ENCODE measurements around the gene PROSER2.

PROSER2 gene

DNA sequence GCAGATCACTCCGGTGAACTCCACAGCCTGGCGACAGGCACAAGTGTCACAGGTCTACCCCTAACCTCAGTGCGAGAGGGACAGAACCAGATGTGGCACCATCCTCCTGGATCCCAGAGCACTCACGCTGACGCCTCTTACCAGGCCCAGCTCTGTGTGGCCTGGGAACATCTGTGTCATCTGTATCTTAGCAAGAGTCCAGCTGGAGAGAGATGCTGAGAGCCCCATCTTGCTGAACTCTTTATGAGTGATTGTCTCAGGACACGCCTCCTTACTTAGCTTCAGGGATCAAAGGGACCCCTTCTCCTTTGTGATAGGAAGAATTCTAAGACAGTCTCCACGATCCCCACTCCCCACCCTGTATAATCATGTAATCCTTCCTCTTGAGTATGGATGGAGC lies 10.0 kb upstream of the PROSER2 start:
- Histone ChIP-seq H3K79me2 (ENCODE audit: low read length) (no peaks in the 10 kb centered on the region), H3K27ac (ENCODE audit: low read length) (no peak overlapping the region), H3K4me2 (ENCODE audit: low read depth, low read length) (no peak overlapping the region), H3K27me3 (replicated peaks; ENCODE audit: insufficient read depth, low read length) (no peaks in the 10 kb centered on the region), H3K4me3 (ENCODE audit: low read length) (no peak overlapping the region), H3F3A (ENCODE audit: insufficient read depth, low read length) (no peaks in the 10 kb centered on the region), H4K20me1 (ENCODE audit: insufficient read depth, low read length) (no peaks in the 10 kb centered on the region), H3K4me1 (ENCODE audit: low read length) (no peaks in the 10 kb centered on the region), H3K9me2 (replicated peaks; ENCODE audit: insufficient read depth, low read length) (no peaks in the 10 kb centered on the region), H2AFZ (ENCODE audit: low read length) (no peak overlapping the region), H3K36me3 (replicated peaks; ENCODE audit: insufficient read depth, low read length) (no peaks in the 10 kb centered on the region), H3K9ac (ENCODE audit: low read length) (no peak overlapping the region), H3K9me3 (replicated peaks; ENCODE audit: insufficient read depth, low read length) (no peaks in the 10 kb centered on the region)
- DNase-seq = no peak
- TF ChIP-seq EZH2phosphoT487 (IDR thresholded peaks at IDR 0.05; ENCODE audit: low read length) (no peak), EZH2 (optimal IDR thresholded peaks at IDR 0.05; ENCODE audit: low read depth, low read length) (no peak)
- TF ChIP-seq, protein P1, sequence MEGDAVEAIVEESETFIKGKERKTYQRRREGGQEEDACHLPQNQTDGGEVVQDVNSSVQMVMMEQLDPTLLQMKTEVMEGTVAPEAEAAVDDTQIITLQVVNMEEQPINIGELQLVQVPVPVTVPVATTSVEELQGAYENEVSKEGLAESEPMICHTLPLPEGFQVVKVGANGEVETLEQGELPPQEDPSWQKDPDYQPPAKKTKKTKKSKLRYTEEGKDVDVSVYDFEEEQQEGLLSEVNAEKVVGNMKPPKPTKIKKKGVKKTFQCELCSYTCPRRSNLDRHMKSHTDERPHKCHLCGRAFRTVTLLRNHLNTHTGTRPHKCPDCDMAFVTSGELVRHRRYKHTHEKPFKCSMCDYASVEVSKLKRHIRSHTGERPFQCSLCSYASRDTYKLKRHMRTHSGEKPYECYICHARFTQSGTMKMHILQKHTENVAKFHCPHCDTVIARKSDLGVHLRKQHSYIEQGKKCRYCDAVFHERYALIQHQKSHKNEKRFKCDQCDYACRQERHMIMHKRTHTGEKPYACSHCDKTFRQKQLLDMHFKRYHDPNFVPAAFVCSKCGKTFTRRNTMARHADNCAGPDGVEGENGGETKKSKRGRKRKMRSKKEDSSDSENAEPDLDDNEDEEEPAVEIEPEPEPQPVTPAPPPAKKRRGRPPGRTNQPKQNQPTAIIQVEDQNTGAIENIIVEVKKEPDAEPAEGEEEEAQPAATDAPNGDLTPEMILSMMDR (IDR thresholded peaks at IDR 0.05; ENCODE audit: low read length) = no peak

DNA sequence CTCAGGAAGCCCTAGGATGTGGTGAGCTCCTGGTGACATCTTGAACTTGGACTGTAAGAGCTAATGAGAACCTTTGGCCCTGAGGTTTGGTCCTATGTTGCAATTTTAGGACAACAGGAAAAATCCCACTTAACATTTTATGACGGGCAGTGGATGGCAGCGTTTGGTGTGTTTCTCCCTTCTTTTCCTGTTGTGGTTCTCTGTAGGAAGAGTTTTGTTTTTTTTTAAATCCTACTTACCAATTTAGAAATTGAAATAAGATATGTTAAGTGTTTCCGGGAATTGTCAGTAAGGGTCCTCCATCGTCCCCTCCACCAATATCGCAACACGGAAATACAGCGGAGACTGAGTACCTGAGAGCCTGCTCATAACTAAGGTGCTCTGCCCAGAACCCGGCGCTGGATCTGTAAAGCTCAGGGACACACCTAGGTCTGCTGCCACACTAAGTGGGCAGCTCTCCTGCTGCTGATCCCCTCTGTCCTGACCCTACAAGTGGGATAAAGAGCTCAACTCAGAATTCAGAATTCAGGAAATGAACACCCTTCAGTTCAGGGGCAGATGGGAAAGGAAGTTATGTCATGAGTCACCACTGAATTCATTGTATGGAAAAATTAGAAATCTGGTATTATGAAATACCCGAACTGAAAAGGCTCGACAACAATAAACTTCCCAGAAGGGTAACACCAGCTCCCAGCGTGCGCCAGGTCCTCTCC lies 9.1 kb upstream of the PROSER2 start:
- no peak for DNase-seq
- no peaks in the 10 kb centered on the region for H3K27me3 ChIP-seq (replicated peaks; ENCODE audit: insufficient read depth, low read length)
- no peaks in the 10 kb centered on the region for H3K79me2 ChIP-seq (ENCODE audit: low read length)
- no peaks in the 10 kb centered on the region for H4K20me1 ChIP-seq (ENCODE audit: insufficient read depth, low read length)
- H3K4me3 ChIP-seq (ENCODE audit: low read length) = no peak overlapping the region
- no peaks in the 10 kb centered on the region for H3K36me3 ChIP-seq (replicated peaks; ENCODE audit: insufficient read depth, low read length)
- no peak overlapping the region for H2AFZ ChIP-seq (ENCODE audit: low read length)
- no peak overlapping the region for H3K9ac ChIP-seq (ENCODE audit: low read length)
- no peaks in the 10 kb centered on the region for H3K9me2 ChIP-seq (replicated peaks; ENCODE audit: insufficient read depth, low read length)
- no peaks in the 10 kb centered on the region for H3K9me3 ChIP-seq (replicated peaks; ENCODE audit: insufficient read depth, low read length)
- no peaks in the 10 kb centered on the region for H3K4me1 ChIP-seq (ENCODE audit: low read length)
- no peak overlapping the region for H3K27ac ChIP-seq (ENCODE audit: low read length)
- no peaks in the 10 kb centered on the region for H3F3A ChIP-seq (ENCODE audit: insufficient read depth, low read length)
- TF ChIP-seq EZH2phosphoT487 (IDR thresholded peaks at IDR 0.05; ENCODE audit: low read length) = no peak
- no peak for TF ChIP-seq EZH2 (optimal IDR thresholded peaks at IDR 0.05; ENCODE audit: low read depth, low read length)
- TF ChIP-seq, protein P1 (IDR thresholded peaks at IDR 0.05; ENCODE audit: low read length) = no peak
- no peak overlapping the region for H3K4me2 ChIP-seq (ENCODE audit: low read depth, low read length)

DNA sequence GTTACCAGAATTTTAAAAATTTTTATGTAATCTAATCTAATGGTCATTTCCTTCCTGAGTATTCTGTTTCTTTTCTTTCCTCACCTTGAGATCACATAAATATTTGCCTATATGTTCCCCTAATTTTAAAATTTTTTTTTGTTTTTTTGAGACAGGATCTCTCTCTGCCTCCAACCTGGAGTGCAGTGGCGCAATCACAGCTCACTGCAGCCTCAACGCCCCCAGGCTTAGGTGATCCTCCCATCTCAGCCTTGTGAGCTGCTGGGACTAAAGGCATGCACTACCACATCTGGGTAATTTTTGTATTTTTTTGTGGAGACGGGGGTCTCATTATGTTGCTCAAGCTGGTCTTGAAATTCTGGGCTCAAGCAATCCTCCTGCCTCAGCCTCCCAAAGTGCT lies 4.1 kb upstream of the PROSER2 start:
- Histone ChIP-seq H2AFZ (ENCODE audit: low read length) (no peak overlapping the region), H3K36me3 (replicated peaks; ENCODE audit: insufficient read depth, low read length) (no peaks in the 10 kb centered on the region), H3F3A (ENCODE audit: insufficient read depth, low read length) (no peaks in the 10 kb centered on the region), H4K20me1 (ENCODE audit: insufficient read depth, low read length) (no peaks in the 10 kb centered on the region), H3K4me2 (ENCODE audit: low read depth, low read length) (no peak overlapping the region), H3K9me2 (replicated peaks; ENCODE audit: insufficient read depth, low read length) (no peaks in the 10 kb centered on the region), H3K79me2 (ENCODE audit: low read length) (no peaks in the 10 kb centered on the region), H3K4me1 (ENCODE audit: low read length) (no peaks in the 10 kb centered on the region), H3K27ac (ENCODE audit: low read length) (no peak overlapping the region), H3K4me3 (ENCODE audit: low read length) (no peak overlapping the region), H3K9ac (ENCODE audit: low read length) (no peak overlapping the region), H3K9me3 (replicated peaks; ENCODE audit: insufficient read depth, low read length) (no peaks in the 10 kb centered on the region), H3K27me3 (replicated peaks; ENCODE audit: insufficient read depth, low read length) (peaks cover 6% of the 10 kb centered on the region)
- DNase-seq = no peak
- TF ChIP-seq EZH2 (optimal IDR thresholded peaks at IDR 0.05; ENCODE audit: low read depth, low read length) (no peak), EZH2phosphoT487 (IDR thresholded peaks at IDR 0.05; ENCODE audit: low read length) (no peak)
- TF ChIP-seq, protein P1 (IDR thresholded peaks at IDR 0.05; ENCODE audit: low read length) = no peak

All from MM.1S (cell line).